Panc1 (cell line): Measurements from ENCODE around the gene KRTAP16-1. TPM values are rescaled to one million over a fixed set of nuclear protein-coding genes. Genes with fewer than 3 reads are reported as not detected.

Experiments used
- ATAC-seq: fragments of 200-7000 bp; cut with Tn5 transposase; 2 replicates; pipeline ENCODE4 v1.9.1; 2020; ENCODE audit warnings: mild to moderate bottlenecking, moderate library complexity
- BruUV-seq: library from RNA; stranded (reverse); fragments of 400-500 nt; replicated peaks from 2 replicates; lab custom pipeline; 2021; lab: Mats Ljungman, UMichigan
- CTCF ChIA-PET: fragments of 300-600 bp; sonication (Branson Sonifier 250); formaldehyde crosslinking; loops from one replicate; lab custom pipeline; 2022; ENCODE audit warnings: antibody characterized with exemption; lab: Charles Lee
- POLR2A ChIA-PET: fragments of 300-600 bp; sonication (Branson Sonifier 250); formaldehyde crosslinking; loops from one replicate; lab custom pipeline; 2022; ENCODE audit warnings: antibody characterized with exemption; lab: Charles Lee
- DNase-seq: peaks from one replicate; pipeline ENCODE4 v3.0.0-alpha.2; 2010; ENCODE audit warnings: low read depth, low spot score
- H3K27ac ChIP-seq: 2 replicates; pipeline ENCODE4 v1.5.1; 2011; ENCODE audit warnings: mild to moderate bottlenecking, low read length, inconsistent platforms
- H3K27me3 ChIP-seq: fragments of 200-500 bp; sonication (Bioruptor generic); 2 replicates; pipeline ENCODE4 v1.6.0; 2014; ENCODE audit warnings: low read length, inconsistent platforms; ENCODE audit not compliant: control insufficient read depth, insufficient read depth
- H3K36me3 ChIP-seq: fragments of 200-500 bp; sonication (Bioruptor generic); 2 replicates; pipeline ENCODE4 v1.5.1; 2014; ENCODE audit warnings: inconsistent platforms, mild to moderate bottlenecking, low read length, moderate library complexity; ENCODE audit not compliant: control insufficient read depth, insufficient read depth
- H3K4me1 ChIP-seq: 2 replicates; pipeline ENCODE4 v1.5.1; 2011; ENCODE audit warnings: inconsistent platforms, mild to moderate bottlenecking, low read length, moderate library complexity; ENCODE audit not compliant: control insufficient read depth, insufficient read depth
- H3K4me3 ChIP-seq, 2 experiments: 2 replicates each; pipeline ENCODE4 v1.5.1; 2011 to 2012; ENCODE audit warnings: low read depth in 2 of 2, low read length in 2 of 2, mild to moderate bottlenecking in 2 of 2, inconsistent platforms in 1 of 2, moderate library complexity in 1 of 2
- H3K9me3 ChIP-seq: fragments of 200-500 bp; sonication (Bioruptor generic); 2 replicates; pipeline ENCODE4 v1.5.1; 2014; ENCODE audit warnings: low read depth, mild to moderate bottlenecking, inconsistent platforms, low read length, moderate library complexity; ENCODE audit not compliant: control insufficient read depth, insufficient read depth
- POLR2AphosphoS5 ChIP-seq: IDR thresholded peaks from 2 replicates; pipeline ENCODE4 v1.6.1; 2012; ENCODE audit warnings: mild to moderate bottlenecking, low read depth, low read length, moderate library complexity
- SIN3A ChIP-seq: IDR thresholded peaks from 2 replicates; pipeline ENCODE4 v1.6.1; 2012; ENCODE audit warnings: low read depth, mild to moderate bottlenecking, low read length, moderate library complexity, borderline replicate concordance; ENCODE audit not compliant: insufficient read depth
- TCF7L2 ChIP-seq: IDR thresholded peaks from 2 replicates; pipeline ENCODE4 v1.6.1; 2011; ENCODE audit warnings: mild to moderate bottlenecking, low read depth, low read length, inconsistent platforms
- in situ Hi-C: cut with HindIII; loops from 2 replicates; pipeline ENCODE4 v1.10.0; 2016; ENCODE audit warnings: low sequenced_read_pairs, low pct_unique_long_range_greater_than_20kb
- intact Hi-C: fragments of 100-400 bp; cut with micrococcal nuclease; formaldehyde crosslinking; loops from one replicate; pipeline ENCODE4 v1.10.0; 2022; ENCODE audit not compliant: unreplicated experiment
- total RNA-seq: library from RNA; stranded (reverse); gene quantifications from one replicate; pipeline ENCODE4 v1.2.1, GENCODE V29; 2021; ENCODE audit not compliant: unreplicated experiment
- TF ChIP-seq, protein P1 (sequence below), 2 experiments: IDR thresholded peaks; 2 replicates each; pipeline ENCODE4 v1.6.1; 2011 to 2012; ENCODE audit warnings: low read depth in 2 of 2, control low read depth in 1 of 2, low read length in 1 of 2, mild to moderate bottlenecking in 1 of 2, moderate library complexity in 1 of 2; ENCODE audit not compliant: insufficient read depth in 1 of 2
- TF ChIP-seq, protein P2 (sequence below): fragments of 450-650 bp; IDR thresholded peaks from 2 replicates; pipeline ENCODE4 v1.5.1; 2017; ENCODE audit warnings: mild to moderate bottlenecking

The KRTAP16-1 gene
- total RNA-seq, 1 experiment from 2014 or later, result not detected

DNA sequence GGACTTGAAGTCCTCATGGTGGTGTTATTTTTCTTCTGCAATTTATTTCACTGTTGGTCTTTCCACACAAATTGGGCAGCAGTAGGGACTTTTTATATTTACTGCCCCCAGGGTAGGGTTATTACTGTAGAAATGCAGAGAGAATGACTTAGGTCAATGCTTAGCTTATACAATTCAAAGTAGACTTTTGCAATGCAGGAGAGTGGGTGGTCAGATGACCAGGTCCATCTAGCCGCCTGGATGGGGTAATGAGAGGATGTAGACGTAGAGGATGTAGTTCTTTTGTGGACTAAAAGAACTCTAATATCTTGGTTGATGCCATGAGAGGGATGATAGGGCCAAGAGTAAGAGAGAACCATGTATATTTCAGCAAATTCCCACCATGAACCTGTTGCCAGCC lies 9.1 kb upstream of the KRTAP16-1 start:
- no TSS peak for BruUV-seq

DNA sequence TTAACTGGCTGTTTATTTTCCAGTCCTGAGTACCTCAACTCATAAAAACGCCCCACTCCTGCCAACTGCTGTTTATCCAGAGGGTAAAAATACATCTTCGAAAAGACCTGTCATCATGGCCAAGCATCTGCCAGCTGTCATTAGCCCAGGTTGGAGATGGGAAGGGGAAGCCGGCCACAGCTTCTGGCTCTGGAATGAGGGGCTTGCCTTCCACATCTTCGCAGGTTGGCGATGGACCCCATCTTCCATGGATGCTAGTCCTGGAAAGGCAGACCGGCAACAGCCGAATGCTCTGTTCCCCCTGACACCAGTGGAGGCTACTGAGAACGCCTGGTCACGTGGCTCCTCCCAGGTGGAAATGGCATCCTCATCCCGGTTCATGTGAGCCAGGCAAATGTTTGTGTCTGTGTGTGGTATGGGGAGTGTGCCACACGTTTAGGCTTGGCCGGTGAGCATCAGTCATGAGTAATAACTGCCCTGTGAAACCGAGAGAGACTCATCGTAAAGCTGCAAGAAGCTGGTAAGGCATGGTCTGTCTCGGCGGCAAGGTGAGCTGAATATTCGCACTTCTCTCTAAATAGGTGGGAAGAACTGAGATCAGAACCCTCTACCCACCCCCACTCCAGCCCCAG lies 6.8 kb upstream of the KRTAP16-1 start:
- no peak overlapping the region for H3K27ac ChIP-seq
- in situ Hi-C loops, result no loop called here

More for the DNA sequence above, 9.1 kb upstream of the KRTAP16-1 start:
- Histone ChIP-seq H3K4me3 (no peak overlapping the region), H3K4me1 (no peaks in the 10 kb centered on the region), H3K27me3 (no peaks in the 10 kb centered on the region), H3K36me3 (no peaks in the 10 kb centered on the region), H3K9me3 (0 out of 2 replicates have a peak, but pooled peaks cover 2% of the 10 kb centered on the region), H3K27ac (no peak overlapping the region)
- TF ChIP-seq, protein P1, sequence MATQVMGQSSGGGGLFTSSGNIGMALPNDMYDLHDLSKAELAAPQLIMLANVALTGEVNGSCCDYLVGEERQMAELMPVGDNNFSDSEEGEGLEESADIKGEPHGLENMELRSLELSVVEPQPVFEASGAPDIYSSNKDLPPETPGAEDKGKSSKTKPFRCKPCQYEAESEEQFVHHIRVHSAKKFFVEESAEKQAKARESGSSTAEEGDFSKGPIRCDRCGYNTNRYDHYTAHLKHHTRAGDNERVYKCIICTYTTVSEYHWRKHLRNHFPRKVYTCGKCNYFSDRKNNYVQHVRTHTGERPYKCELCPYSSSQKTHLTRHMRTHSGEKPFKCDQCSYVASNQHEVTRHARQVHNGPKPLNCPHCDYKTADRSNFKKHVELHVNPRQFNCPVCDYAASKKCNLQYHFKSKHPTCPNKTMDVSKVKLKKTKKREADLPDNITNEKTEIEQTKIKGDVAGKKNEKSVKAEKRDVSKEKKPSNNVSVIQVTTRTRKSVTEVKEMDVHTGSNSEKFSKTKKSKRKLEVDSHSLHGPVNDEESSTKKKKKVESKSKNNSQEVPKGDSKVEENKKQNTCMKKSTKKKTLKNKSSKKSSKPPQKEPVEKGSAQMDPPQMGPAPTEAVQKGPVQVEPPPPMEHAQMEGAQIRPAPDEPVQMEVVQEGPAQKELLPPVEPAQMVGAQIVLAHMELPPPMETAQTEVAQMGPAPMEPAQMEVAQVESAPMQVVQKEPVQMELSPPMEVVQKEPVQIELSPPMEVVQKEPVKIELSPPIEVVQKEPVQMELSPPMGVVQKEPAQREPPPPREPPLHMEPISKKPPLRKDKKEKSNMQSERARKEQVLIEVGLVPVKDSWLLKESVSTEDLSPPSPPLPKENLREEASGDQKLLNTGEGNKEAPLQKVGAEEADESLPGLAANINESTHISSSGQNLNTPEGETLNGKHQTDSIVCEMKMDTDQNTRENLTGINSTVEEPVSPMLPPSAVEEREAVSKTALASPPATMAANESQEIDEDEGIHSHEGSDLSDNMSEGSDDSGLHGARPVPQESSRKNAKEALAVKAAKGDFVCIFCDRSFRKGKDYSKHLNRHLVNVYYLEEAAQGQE (IDR thresholded peaks at IDR 0.05; ENCODE audit: insufficient read depth in 1 of 2, low read depth in 2 of 2, low read length in 1 of 2), result no peak
- no peak for TF ChIP-seq TCF7L2
- no peak for TF ChIP-seq POLR2AphosphoS5
- TF ChIP-seq, protein P2, sequence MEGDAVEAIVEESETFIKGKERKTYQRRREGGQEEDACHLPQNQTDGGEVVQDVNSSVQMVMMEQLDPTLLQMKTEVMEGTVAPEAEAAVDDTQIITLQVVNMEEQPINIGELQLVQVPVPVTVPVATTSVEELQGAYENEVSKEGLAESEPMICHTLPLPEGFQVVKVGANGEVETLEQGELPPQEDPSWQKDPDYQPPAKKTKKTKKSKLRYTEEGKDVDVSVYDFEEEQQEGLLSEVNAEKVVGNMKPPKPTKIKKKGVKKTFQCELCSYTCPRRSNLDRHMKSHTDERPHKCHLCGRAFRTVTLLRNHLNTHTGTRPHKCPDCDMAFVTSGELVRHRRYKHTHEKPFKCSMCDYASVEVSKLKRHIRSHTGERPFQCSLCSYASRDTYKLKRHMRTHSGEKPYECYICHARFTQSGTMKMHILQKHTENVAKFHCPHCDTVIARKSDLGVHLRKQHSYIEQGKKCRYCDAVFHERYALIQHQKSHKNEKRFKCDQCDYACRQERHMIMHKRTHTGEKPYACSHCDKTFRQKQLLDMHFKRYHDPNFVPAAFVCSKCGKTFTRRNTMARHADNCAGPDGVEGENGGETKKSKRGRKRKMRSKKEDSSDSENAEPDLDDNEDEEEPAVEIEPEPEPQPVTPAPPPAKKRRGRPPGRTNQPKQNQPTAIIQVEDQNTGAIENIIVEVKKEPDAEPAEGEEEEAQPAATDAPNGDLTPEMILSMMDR, result no peak
- no peak for TF ChIP-seq SIN3A
- ATAC-seq (no peak), DNase-seq (no peak)
- POLR2A ChIA-PET, result no interaction called here
- in situ Hi-C loops (no loop called here), intact Hi-C loops (no loop called here)
- CTCF ChIA-PET, result no interaction called here

More for the DNA sequence above, 6.8 kb upstream of the KRTAP16-1 start:
- no peaks in the 10 kb centered on the region for H3K4me1 ChIP-seq
- ChIA-PET CTCF (no interaction called here), POLR2A (no interaction called here)
- no peaks in the 10 kb centered on the region for H3K36me3 ChIP-seq
- intact Hi-C loops, result no loop called here
- 0 out of 2 replicates have a peak, but pooled peaks cover 3% of the 10 kb centered on the region for H3K27me3 ChIP-seq
- 0 out of 2 replicates have a peak, but pooled peaks cover 2% of the 10 kb centered on the region for H3K9me3 ChIP-seq
- DNase-seq (no peak), ATAC-seq (no peak)
- no TSS peak for BruUV-seq
- H3K4me3 ChIP-seq, result no peak overlapping the region
- TF ChIP-seq SIN3A, result no peak
- TF ChIP-seq POLR2AphosphoS5, result no peak
- no peak for TF ChIP-seq TCF7L2
